ENCODE measurements around the gene GDF7. TPM values are rescaled to one million over a fixed set of nuclear protein-coding genes. Genes with fewer than 3 reads are reported as not detected.
A peak's percentile ranks its signal among the peaks of the same experiment; 100 is the strongest.

The GDF7 gene
- polyA plus RNA-seq, 1 experiment, result 0.32 TPM

GRCh38 chr2:20635675-20636584 is 31.0 kb upstream of the GDF7 start:
- Histone ChIP-seq H3K36me3 (ENCODE audit: control insufficient read depth, insufficient read depth, low read length) (peaks cover 7% of the 10 kb centered on the region; the same call in 1 of the 2 replicates), H3K27me3 (ENCODE audit: control insufficient read depth, insufficient read depth, low read length) (no peaks in the 10 kb centered on the region; the same call in 1 of the 2 replicates), H3K4me3 (ENCODE audit: low read depth, low read length) (no peak overlapping the region)
- ChIA-PET POLR2A (interaction anchor here (0.9 to 1.2 kb wide), 2 partner anchors 189 to 192 kb away, joined by 4 to 17 read pairs; partner anchors contain the start of gene RHOB), CTCF (interaction anchor here (0.6 to 5.0 kb wide), 34 partner anchors 8 to 259 kb away, joined by 3 to 72 read pairs (median 4); partner anchors contain the start of genes HS1BP3 and RHOB)
- TF ChIP-seq CTCF (IDR thresholded peaks at IDR 0.05; ENCODE audit: insufficient read depth, low read depth, low read length), result peak; percentile 97
- no peak for DNase-seq (ENCODE audit: low read depth)

GRCh38 chr2:20637147-20637546 is 29.8 kb upstream of the GDF7 start:
- H3K27me3 ChIP-seq (ENCODE audit: control insufficient read depth, insufficient read depth, low read length), result no peaks in the 10 kb centered on the region; the same call in 1 of the 2 replicates
- ChIA-PET POLR2A (no interaction called here), CTCF (interaction anchor here (1.1 to 5.0 kb wide), 6 partner anchors 20 to 258 kb away, joined by 3 to 72 read pairs (median 6); partner anchors contain the start of gene RHOB)
- H3K4me3 ChIP-seq (ENCODE audit: low read depth, low read length), result no peak overlapping the region
- no peak for TF ChIP-seq CTCF (IDR thresholded peaks at IDR 0.05; ENCODE audit: insufficient read depth, low read depth, low read length)
- H3K36me3 ChIP-seq (ENCODE audit: control insufficient read depth, insufficient read depth, low read length), result peaks cover 9% of the 10 kb centered on the region
- no peak for DNase-seq (ENCODE audit: low read depth)

- Histone ChIP-seq H3K36me3 (ENCODE audit: control insufficient read depth, insufficient read depth, low read length) (peaks cover 9% of the 10 kb centered on the region), H3K27me3 (ENCODE audit: control insufficient read depth, insufficient read depth, low read length) (no peaks in the 10 kb centered on the region), H3K4me3 (ENCODE audit: low read depth, low read length) (no peak overlapping the region)
- ChIA-PET CTCF (interaction anchor here (0.6 to 5.0 kb wide), 6 partner anchors 76 to 259 kb away, joined by 3 to 30 read pairs (median 3); partner anchors contain the start of gene RHOB), POLR2A (no interaction called here)
- TF ChIP-seq CTCF (IDR thresholded peaks at IDR 0.05; ENCODE audit: insufficient read depth, low read depth, low read length), result no peak
- DNase-seq (ENCODE audit: low read depth), result no peak
These were observed 28.9 kb upstream of the GDF7 start for GRCh38 chr2:20638014-20638413.

- no peak for TF ChIP-seq CTCF (IDR thresholded peaks at IDR 0.05; ENCODE audit: insufficient read depth, low read depth, low read length)
- H3K27me3 ChIP-seq (ENCODE audit: control insufficient read depth, insufficient read depth, low read length), result no peaks in the 10 kb centered on the region
- ChIA-PET CTCF (interaction anchor here (0.6 to 7.2 kb wide), 9 partner anchors 11 to 272 kb away, joined by 3 to 138 read pairs (median 19); partner anchors contain the start of genes HS1BP3 and RHOB), POLR2A (no interaction called here)
- no peak for DNase-seq (ENCODE audit: low read depth)
- H3K36me3 ChIP-seq (ENCODE audit: control insufficient read depth, insufficient read depth, low read length), result peaks cover 9% of the 10 kb centered on the region
- no peak overlapping the region for H3K4me3 ChIP-seq (ENCODE audit: low read depth, low read length)
These were observed 28.1 kb upstream of the GDF7 start for GRCh38 chr2:20638646-20639430.
